Measurements from ENCODE around the gene NOTUM.
A peak's percentile ranks its signal among the peaks of the same experiment; 100 is the strongest.

NOTUM gene

DNA sequence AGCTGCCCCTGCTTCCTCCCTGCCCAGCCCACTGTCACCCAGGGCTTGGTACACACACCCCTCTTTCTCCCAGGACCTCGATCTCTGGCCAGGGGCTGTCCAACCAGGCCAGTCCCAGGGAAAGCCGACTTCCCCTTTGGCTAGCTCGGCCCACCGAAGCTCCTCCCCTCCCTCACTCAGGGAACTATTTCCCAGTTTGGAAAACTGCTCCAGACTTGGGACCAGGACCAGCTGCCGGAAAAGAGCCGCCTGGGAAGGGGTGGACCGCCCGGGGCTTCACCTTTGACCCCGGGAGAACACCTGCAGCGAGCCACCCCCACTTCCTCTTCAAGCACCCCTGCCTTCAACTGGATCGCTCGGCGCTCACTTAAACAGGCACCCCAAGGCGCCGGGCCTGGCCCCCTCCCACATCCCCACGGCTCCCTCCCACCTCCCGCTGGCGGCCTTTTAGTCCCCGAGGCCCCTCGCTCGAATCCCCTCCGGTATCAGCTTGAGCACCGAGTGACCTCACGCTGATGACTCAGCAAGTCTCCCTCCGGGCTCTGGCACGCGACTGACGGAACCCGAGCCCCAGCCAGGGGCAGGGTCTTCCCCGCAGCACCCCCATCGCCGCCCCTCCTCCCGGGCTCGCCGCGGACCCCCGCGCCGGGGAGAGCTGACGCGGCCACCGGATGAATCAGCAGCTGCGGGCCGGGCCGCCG is 34.4 kb downstream of the NOTUM start (continued):
- TF ChIP-seq, protein P1, sequence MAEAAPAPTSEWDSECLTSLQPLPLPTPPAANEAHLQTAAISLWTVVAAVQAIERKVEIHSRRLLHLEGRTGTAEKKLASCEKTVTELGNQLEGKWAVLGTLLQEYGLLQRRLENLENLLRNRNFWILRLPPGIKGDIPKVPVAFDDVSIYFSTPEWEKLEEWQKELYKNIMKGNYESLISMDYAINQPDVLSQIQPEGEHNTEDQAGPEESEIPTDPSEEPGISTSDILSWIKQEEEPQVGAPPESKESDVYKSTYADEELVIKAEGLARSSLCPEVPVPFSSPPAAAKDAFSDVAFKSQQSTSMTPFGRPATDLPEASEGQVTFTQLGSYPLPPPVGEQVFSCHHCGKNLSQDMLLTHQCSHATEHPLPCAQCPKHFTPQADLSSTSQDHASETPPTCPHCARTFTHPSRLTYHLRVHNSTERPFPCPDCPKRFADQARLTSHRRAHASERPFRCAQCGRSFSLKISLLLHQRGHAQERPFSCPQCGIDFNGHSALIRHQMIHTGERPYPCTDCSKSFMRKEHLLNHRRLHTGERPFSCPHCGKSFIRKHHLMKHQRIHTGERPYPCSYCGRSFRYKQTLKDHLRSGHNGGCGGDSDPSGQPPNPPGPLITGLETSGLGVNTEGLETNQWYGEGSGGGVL (tag by site-specific recombination; IDR thresholded peaks at IDR 0.05) = peak; percentile 92
- no peak for TF ChIP-seq ZFP3 (tag by site-specific recombination; IDR thresholded peaks at IDR 0.05; ENCODE audit: low read depth)
- TF ChIP-seq ZNF837 (tag by site-specific recombination; IDR thresholded peaks at IDR 0.05) = no peak
- TF ChIP-seq, protein P2, sequence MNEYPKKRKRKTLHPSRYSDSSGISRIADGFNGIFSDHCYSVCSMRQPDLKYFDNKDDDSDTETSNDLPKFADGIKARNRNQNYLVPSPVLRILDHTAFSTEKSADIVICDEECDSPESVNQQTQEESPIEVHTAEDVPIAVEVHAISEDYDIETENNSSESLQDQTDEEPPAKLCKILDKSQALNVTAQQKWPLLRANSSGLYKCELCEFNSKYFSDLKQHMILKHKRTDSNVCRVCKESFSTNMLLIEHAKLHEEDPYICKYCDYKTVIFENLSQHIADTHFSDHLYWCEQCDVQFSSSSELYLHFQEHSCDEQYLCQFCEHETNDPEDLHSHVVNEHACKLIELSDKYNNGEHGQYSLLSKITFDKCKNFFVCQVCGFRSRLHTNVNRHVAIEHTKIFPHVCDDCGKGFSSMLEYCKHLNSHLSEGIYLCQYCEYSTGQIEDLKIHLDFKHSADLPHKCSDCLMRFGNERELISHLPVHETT (tag by site-specific recombination; IDR thresholded peaks at IDR 0.05) = peak; percentile 75
- TF ChIP-seq ZNF510 (tag by site-specific recombination; IDR thresholded peaks at IDR 0.05; ENCODE audit: insufficient replicate concordance) = no peak
- peak; percentile 77 for TF ChIP-seq SP3 (tag by site-specific recombination; IDR thresholded peaks at IDR 0.05)
- TF ChIP-seq, protein P3, sequence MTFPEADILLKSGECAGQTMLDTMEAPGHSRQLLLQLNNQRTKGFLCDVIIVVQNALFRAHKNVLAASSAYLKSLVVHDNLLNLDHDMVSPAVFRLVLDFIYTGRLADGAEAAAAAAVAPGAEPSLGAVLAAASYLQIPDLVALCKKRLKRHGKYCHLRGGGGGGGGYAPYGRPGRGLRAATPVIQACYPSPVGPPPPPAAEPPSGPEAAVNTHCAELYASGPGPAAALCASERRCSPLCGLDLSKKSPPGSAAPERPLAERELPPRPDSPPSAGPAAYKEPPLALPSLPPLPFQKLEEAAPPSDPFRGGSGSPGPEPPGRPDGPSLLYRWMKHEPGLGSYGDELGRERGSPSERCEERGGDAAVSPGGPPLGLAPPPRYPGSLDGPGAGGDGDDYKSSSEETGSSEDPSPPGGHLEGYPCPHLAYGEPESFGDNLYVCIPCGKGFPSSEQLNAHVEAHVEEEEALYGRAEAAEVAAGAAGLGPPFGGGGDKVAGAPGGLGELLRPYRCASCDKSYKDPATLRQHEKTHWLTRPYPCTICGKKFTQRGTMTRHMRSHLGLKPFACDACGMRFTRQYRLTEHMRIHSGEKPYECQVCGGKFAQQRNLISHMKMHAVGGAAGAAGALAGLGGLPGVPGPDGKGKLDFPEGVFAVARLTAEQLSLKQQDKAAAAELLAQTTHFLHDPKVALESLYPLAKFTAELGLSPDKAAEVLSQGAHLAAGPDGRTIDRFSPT (tag by site-specific recombination; IDR thresholded peaks at IDR 0.05) = no peak
- TF ChIP-seq, protein P4, sequence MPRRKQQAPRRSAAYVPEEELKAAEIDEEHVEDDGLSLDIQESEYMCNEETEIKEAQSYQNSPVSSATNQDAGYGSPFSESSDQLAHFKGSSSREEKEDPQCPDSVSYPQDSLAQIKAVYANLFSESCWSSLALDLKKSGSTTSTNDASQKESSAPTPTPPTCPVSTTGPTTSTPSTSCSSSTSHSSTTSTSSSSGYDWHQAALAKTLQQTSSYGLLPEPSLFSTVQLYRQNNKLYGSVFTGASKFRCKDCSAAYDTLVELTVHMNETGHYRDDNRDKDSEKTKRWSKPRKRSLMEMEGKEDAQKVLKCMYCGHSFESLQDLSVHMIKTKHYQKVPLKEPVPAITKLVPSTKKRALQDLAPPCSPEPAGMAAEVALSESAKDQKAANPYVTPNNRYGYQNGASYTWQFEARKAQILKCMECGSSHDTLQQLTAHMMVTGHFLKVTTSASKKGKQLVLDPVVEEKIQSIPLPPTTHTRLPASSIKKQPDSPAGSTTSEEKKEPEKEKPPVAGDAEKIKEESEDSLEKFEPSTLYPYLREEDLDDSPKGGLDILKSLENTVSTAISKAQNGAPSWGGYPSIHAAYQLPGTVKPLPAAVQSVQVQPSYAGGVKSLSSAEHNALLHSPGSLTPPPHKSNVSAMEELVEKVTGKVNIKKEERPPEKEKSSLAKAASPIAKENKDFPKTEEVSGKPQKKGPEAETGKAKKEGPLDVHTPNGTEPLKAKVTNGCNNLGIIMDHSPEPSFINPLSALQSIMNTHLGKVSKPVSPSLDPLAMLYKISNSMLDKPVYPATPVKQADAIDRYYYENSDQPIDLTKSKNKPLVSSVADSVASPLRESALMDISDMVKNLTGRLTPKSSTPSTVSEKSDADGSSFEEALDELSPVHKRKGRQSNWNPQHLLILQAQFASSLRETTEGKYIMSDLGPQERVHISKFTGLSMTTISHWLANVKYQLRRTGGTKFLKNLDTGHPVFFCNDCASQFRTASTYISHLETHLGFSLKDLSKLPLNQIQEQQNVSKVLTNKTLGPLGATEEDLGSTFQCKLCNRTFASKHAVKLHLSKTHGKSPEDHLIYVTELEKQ (tag by site-specific recombination; IDR thresholded peaks at IDR 0.05; ENCODE audit: borderline replicate concordance) = peak; percentile 62
- TF ChIP-seq ZNF521 (tag by site-specific recombination; IDR thresholded peaks at IDR 0.05) = no peak
- peak; percentile 74 for TF ChIP-seq ZNF76 (tag by site-specific recombination; IDR thresholded peaks at IDR 0.05; ENCODE audit: borderline replicate concordance, low read depth)
- TF ChIP-seq, protein P5, sequence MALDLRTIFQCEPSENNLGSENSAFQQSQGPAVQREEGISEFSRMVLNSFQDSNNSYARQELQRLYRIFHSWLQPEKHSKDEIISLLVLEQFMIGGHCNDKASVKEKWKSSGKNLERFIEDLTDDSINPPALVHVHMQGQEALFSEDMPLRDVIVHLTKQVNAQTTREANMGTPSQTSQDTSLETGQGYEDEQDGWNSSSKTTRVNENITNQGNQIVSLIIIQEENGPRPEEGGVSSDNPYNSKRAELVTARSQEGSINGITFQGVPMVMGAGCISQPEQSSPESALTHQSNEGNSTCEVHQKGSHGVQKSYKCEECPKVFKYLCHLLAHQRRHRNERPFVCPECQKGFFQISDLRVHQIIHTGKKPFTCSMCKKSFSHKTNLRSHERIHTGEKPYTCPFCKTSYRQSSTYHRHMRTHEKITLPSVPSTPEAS (tag by site-specific recombination; IDR thresholded peaks at IDR 0.05) = no peak
- TF ChIP-seq ZFHX2 (tag by site-specific recombination; conservative IDR thresholded peaks at IDR 0.05) = peak; percentile 85
- TF ChIP-seq, protein P6, sequence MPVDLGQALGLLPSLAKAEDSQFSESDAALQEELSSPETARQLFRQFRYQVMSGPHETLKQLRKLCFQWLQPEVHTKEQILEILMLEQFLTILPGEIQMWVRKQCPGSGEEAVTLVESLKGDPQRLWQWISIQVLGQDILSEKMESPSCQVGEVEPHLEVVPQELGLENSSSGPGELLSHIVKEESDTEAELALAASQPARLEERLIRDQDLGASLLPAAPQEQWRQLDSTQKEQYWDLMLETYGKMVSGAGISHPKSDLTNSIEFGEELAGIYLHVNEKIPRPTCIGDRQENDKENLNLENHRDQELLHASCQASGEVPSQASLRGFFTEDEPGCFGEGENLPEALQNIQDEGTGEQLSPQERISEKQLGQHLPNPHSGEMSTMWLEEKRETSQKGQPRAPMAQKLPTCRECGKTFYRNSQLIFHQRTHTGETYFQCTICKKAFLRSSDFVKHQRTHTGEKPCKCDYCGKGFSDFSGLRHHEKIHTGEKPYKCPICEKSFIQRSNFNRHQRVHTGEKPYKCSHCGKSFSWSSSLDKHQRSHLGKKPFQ (tag by site-specific recombination; IDR thresholded peaks at IDR 0.05) = no peak
- no peak for TF ChIP-seq ZNF174 (tag by site-specific recombination; IDR thresholded peaks at IDR 0.05)
- TF ChIP-seq HOXC10 (CRISPR knock-in tag; IDR thresholded peaks at IDR 0.05) = no peak
- no peak for TF ChIP-seq ZNF560 (tag by site-specific recombination; IDR thresholded peaks at IDR 0.05; ENCODE audit: borderline replicate concordance)
- no peak for TF ChIP-seq ZNF114 (tag by site-specific recombination; IDR thresholded peaks at IDR 0.05)
- TF ChIP-seq ZNF184 (tag by site-specific recombination; IDR thresholded peaks at IDR 0.05) = no peak
- no peak for TF ChIP-seq ZNF169 (tag by site-specific recombination; IDR thresholded peaks at IDR 0.05)
- TF ChIP-seq SCRT1 (tag by site-specific recombination; IDR thresholded peaks at IDR 0.05; ENCODE audit: borderline replicate concordance) = no peak
- no peak; the same call in 1 of the 2 replicates for TF ChIP-seq ZSCAN30 (tag by site-specific recombination; IDR thresholded peaks at IDR 0.05)
- TF ChIP-seq ZNF211 (tag by site-specific recombination; IDR thresholded peaks at IDR 0.05; ENCODE audit: low read depth) = no peak
- TF ChIP-seq, protein P7, sequence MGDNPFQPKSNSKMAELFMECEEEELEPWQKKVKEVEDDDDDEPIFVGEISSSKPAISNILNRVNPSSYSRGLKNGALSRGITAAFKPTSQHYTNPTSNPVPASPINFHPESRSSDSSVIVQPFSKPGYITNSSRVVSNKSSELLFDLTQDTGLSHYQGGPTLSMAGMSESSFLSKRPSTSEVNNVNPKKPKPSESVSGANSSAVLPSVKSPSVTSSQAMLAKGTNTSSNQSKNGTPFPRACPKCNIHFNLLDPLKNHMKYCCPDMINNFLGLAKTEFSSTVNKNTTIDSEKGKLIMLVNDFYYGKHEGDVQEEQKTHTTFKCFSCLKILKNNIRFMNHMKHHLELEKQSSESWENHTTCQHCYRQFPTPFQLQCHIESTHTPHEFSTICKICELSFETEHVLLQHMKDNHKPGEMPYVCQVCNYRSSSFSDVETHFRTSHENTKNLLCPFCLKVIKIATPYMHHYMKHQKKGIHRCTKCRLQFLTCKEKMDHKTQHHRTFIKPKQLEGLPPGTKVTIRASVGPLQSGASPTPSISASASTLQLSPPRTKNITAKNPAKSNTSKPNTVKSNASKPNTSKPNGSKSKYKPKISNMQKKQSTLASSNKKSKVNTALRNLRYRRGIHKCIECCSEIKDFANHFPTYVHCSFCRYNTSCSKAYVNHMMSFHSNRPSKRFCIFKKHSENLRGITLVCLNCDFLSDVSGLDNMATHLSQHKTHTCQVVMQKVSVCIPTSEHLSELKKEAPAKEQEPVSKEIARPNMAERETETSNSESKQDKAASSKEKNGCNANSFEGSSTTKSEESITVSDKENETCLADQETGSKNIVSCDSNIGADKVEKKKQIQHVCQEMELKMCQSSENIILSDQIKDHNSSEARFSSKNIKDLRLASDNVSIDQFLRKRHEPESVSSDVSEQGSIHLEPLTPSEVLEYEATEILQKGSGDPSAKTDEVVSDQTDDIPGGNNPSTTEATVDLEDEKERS (tag by site-specific recombination; IDR thresholded peaks at IDR 0.05) = no peak; the same call in 1 of the 2 replicates
- no peak for TF ChIP-seq HOXD13 (CRISPR knock-in tag; IDR thresholded peaks at IDR 0.05; ENCODE audit: borderline replicate concordance)

All from HEK293 (cell line).